ENCODE measurements around the gene APBB2.

The APBB2 gene

GRCh38 chr4:41104155-41104554, 110.2 kb downstream of the APBB2 start:
- Histone ChIP-seq H3K36me3 (ENCODE audit: insufficient read depth, low read length) (no peaks in the 10 kb centered on the region), H3K4me3 (ENCODE audit: low read length) (no peak overlapping the region), H3K4me1 (ENCODE audit: insufficient read depth, low read length) (no peaks in the 10 kb centered on the region), H3K27me3 (ENCODE audit: insufficient read depth, low read length) (no peaks in the 10 kb centered on the region), H3K9me3 (ENCODE audit: low read length) (no peaks in the 10 kb centered on the region), H2AFZ (ENCODE audit: low read depth, low read length) (no peak overlapping the region)

- Histone ChIP-seq H3K4me3 (ENCODE audit: low read length) (no peak overlapping the region), H3K9me3 (ENCODE audit: low read length) (no peaks in the 10 kb centered on the region), H3K36me3 (ENCODE audit: insufficient read depth, low read length) (no peaks in the 10 kb centered on the region)
These were observed 110.7 kb downstream of the APBB2 start for GRCh38 chr4:41103657-41104056.

GRCh38 chr4:41102414-41103092, 111.8 kb downstream of the APBB2 start:
- Histone ChIP-seq H3K4me3 (ENCODE audit: low read length) (no peak overlapping the region), H3K27me3 (ENCODE audit: insufficient read depth, low read length) (no peaks in the 10 kb centered on the region), H3K9me3 (ENCODE audit: low read length) (no peaks in the 10 kb centered on the region), H3K4me1 (ENCODE audit: insufficient read depth, low read length) (no peaks in the 10 kb centered on the region), H3K36me3 (ENCODE audit: insufficient read depth, low read length) (no peaks in the 10 kb centered on the region), H2AFZ (ENCODE audit: low read depth, low read length) (no peak overlapping the region)

More at GRCh38 chr4:41103657-41104056, 110.7 kb downstream of the APBB2 start:
- H2AFZ ChIP-seq (ENCODE audit: low read depth, low read length): no peak overlapping the region
- no peaks in the 10 kb centered on the region for H3K27me3 ChIP-seq (ENCODE audit: insufficient read depth, low read length)
- H3K4me1 ChIP-seq (ENCODE audit: insufficient read depth, low read length): no peaks in the 10 kb centered on the region

- Histone ChIP-seq H3K36me3 (ENCODE audit: insufficient read depth, low read length) (no peaks in the 10 kb centered on the region), H3K9me3 (ENCODE audit: low read length) (no peaks in the 10 kb centered on the region), H2AFZ (ENCODE audit: low read depth, low read length) (no peak overlapping the region), H3K4me3 (ENCODE audit: low read length) (no peak overlapping the region), H3K27me3 (ENCODE audit: insufficient read depth, low read length) (no peaks in the 10 kb centered on the region), H3K4me1 (ENCODE audit: insufficient read depth, low read length) (no peaks in the 10 kb centered on the region)
These were observed 116.0 kb downstream of the APBB2 start for GRCh38 chr4:41098093-41099048.

GRCh38 chr4:41095973-41096372, 118.4 kb downstream of the APBB2 start:
- Histone ChIP-seq H3K4me3 (ENCODE audit: low read length) (no peak overlapping the region), H3K36me3 (ENCODE audit: insufficient read depth, low read length) (no peaks in the 10 kb centered on the region), H3K9me3 (ENCODE audit: low read length) (no peaks in the 10 kb centered on the region), H3K4me1 (ENCODE audit: insufficient read depth, low read length) (no peaks in the 10 kb centered on the region), H3K27me3 (ENCODE audit: insufficient read depth, low read length) (no peaks in the 10 kb centered on the region), H2AFZ (ENCODE audit: low read depth, low read length) (no peak overlapping the region)

GRCh38 chr4:41095192-41095872, 119.0 kb downstream of the APBB2 start:
- Histone ChIP-seq H3K4me3 (ENCODE audit: low read length) (no peak overlapping the region), H3K4me1 (ENCODE audit: insufficient read depth, low read length) (no peaks in the 10 kb centered on the region), H2AFZ (ENCODE audit: low read depth, low read length) (no peak overlapping the region), H3K9me3 (ENCODE audit: low read length) (no peaks in the 10 kb centered on the region), H3K36me3 (ENCODE audit: insufficient read depth, low read length) (no peaks in the 10 kb centered on the region), H3K27me3 (ENCODE audit: insufficient read depth, low read length) (no peaks in the 10 kb centered on the region)

GRCh38 chr4:41092128-41092527, 122.2 kb downstream of the APBB2 start:
- Histone ChIP-seq H3K27me3 (ENCODE audit: insufficient read depth, low read length) (peaks cover 5% of the 10 kb centered on the region), H3K4me1 (ENCODE audit: insufficient read depth, low read length) (no peaks in the 10 kb centered on the region), H3K36me3 (ENCODE audit: insufficient read depth, low read length) (no peaks in the 10 kb centered on the region), H3K4me3 (ENCODE audit: low read length) (no peak overlapping the region), H2AFZ (ENCODE audit: low read depth, low read length) (no peak overlapping the region), H3K9me3 (ENCODE audit: low read length) (no peaks in the 10 kb centered on the region)

- Histone ChIP-seq H2AFZ (ENCODE audit: low read depth, low read length) (no peak overlapping the region), H3K9me3 (ENCODE audit: low read length) (no peaks in the 10 kb centered on the region), H3K4me1 (ENCODE audit: insufficient read depth, low read length) (peaks cover 4% of the 10 kb centered on the region), H3K36me3 (ENCODE audit: insufficient read depth, low read length) (no peaks in the 10 kb centered on the region), H3K4me3 (ENCODE audit: low read length) (no peak overlapping the region), H3K27me3 (ENCODE audit: insufficient read depth, low read length) (no peaks in the 10 kb centered on the region)
These were observed 132.5 kb downstream of the APBB2 start for GRCh38 chr4:41081847-41082246.

GRCh38 chr4:41080976-41081375, 133.4 kb downstream of the APBB2 start:
- H3K36me3 ChIP-seq (ENCODE audit: insufficient read depth, low read length): no peaks in the 10 kb centered on the region
- H2AFZ ChIP-seq (ENCODE audit: low read depth, low read length): no peak overlapping the region
- H3K27me3 ChIP-seq (ENCODE audit: insufficient read depth, low read length): no peaks in the 10 kb centered on the region
- peaks cover 11% of the 10 kb centered on the region for H3K4me1 ChIP-seq (ENCODE audit: insufficient read depth, low read length)
- H3K9me3 ChIP-seq (ENCODE audit: low read length): no peaks in the 10 kb centered on the region
- no peak overlapping the region for H3K4me3 ChIP-seq (ENCODE audit: low read length)

- Histone ChIP-seq H3K9me3 (ENCODE audit: low read length) (no peaks in the 10 kb centered on the region), H2AFZ (ENCODE audit: low read depth, low read length) (no peak overlapping the region), H3K4me3 (ENCODE audit: low read length) (no peak overlapping the region), H3K27me3 (ENCODE audit: insufficient read depth, low read length) (no peaks in the 10 kb centered on the region), H3K4me1 (ENCODE audit: insufficient read depth, low read length) (peaks cover 11% of the 10 kb centered on the region), H3K36me3 (ENCODE audit: insufficient read depth, low read length) (no peaks in the 10 kb centered on the region)
These were observed 134.3 kb downstream of the APBB2 start for GRCh38 chr4:41079881-41080560.

- no peaks in the 10 kb centered on the region for H3K9me3 ChIP-seq (ENCODE audit: low read length)
- no peak overlapping the region for H2AFZ ChIP-seq (ENCODE audit: low read depth, low read length)
- H3K4me1 ChIP-seq (ENCODE audit: insufficient read depth, low read length): peaks cover 11% of the 10 kb centered on the region
- H3K4me3 ChIP-seq (ENCODE audit: low read length): no peak overlapping the region
- no peaks in the 10 kb centered on the region for H3K27me3 ChIP-seq (ENCODE audit: insufficient read depth, low read length)
- no peaks in the 10 kb centered on the region for H3K36me3 ChIP-seq (ENCODE audit: insufficient read depth, low read length)
These were observed 136.7 kb downstream of the APBB2 start for GRCh38 chr4:41077628-41078027.

GRCh38 chr4:41076481-41076880, 137.9 kb downstream of the APBB2 start:
- Histone ChIP-seq H3K4me1 (ENCODE audit: insufficient read depth, low read length) (peaks cover 11% of the 10 kb centered on the region), H3K9me3 (ENCODE audit: low read length) (no peaks in the 10 kb centered on the region), H3K4me3 (ENCODE audit: low read length) (no peak overlapping the region), H3K36me3 (ENCODE audit: insufficient read depth, low read length) (no peaks in the 10 kb centered on the region), H3K27me3 (ENCODE audit: insufficient read depth, low read length) (no peaks in the 10 kb centered on the region), H2AFZ (ENCODE audit: low read depth, low read length) (no peak overlapping the region)
